HepG2 (cell line): ENCODE results near the gene ACTRT2. TPM values are rescaled to one million over a fixed set of nuclear protein-coding genes. Genes with fewer than 3 reads are reported as not detected.

ENCODE experiments used
- ATAC-seq: fragments of 200-7000 bp; cut with Tn5 transposase; 3 replicates; pipeline ENCODE4 v1.9.1; 2020; ENCODE audit warnings: mild to moderate bottlenecking, moderate library complexity
- BruUV-seq: library from RNA; stranded (reverse); fragments of 400-500 nt; replicated peaks from 2 replicates; lab custom pipeline; 2021; lab: Mats Ljungman, UMichigan
- CTCF ChIA-PET: fragments of 300-600 bp; formaldehyde crosslinking; extraction: SDS; loops from one replicate; lab custom pipeline; 2021; ENCODE audit warnings: low total read pairs, inconsistent platforms, low intra/inter-chr PET ratio; lab: Yijun Ruan, JAX
- POLR2A ChIA-PET: fragments of 350-600 bp; sonication (Branson Sonifier 250); formaldehyde crosslinking; loops from one replicate; lab custom pipeline; 2020; ENCODE audit warnings: antibody characterized with exemption, inconsistent platforms; lab: Yijun Ruan, JAX
- DNase-seq: peaks from one replicate; pipeline ENCODE4 v3.0.0-alpha.2; 2015; ENCODE audit warnings: low spot score
- FAIRE-seq: peaks from 3 replicates; lab custom pipeline; 2011; peaks lifted over from hg19 to GRCh38; lab: Jason Lieb, UNC
- H2AFZ ChIP-seq: one replicate; pipeline ENCODE4 v1.6.1; 2011; ENCODE audit warnings: low read length, inconsistent platforms
- H3K27ac ChIP-seq: fragments of 300-600 bp; 3 replicates; pipeline ENCODE4 v1.8.0; 2011; ENCODE audit warnings: mixed run types, mild to moderate bottlenecking, mixed read lengths, low read length, inconsistent platforms; ENCODE audit not compliant: insufficient read depth; ENCODE audit errors: extremely low read length
- H3K27me3 ChIP-seq, 2 experiments: fragments of 200-600 bp in 1 of 2; 2 replicates in 1 of 2; 3 replicates in 1 of 2; pipeline versions ENCODE4 v1.6.0 to v1.8.0; 2011; ENCODE audit warnings: low read length in 2 of 2, mild to moderate bottlenecking in 2 of 2, moderate library complexity in 2 of 2, inconsistent platforms in 1 of 2; ENCODE audit not compliant: insufficient read depth in 2 of 2, control insufficient read depth in 1 of 2
- H3K36me3 ChIP-seq, 2 experiments: fragments of 200-600 bp in 1 of 2; replicated peaks in 1 of 2; 2 replicates in 1 of 2; 3 replicates in 1 of 2; pipeline versions ENCODE4 v1.5.1 to v1.8.0; 2011; ENCODE audit warnings: low read length in 2 of 2, inconsistent platforms in 1 of 2; ENCODE audit not compliant: insufficient read depth in 2 of 2, control insufficient read depth in 1 of 2
- H3K4me1 ChIP-seq: 2 replicates; pipeline ENCODE4 v1.5.1; 2012; ENCODE audit warnings: low read length, inconsistent platforms; ENCODE audit not compliant: insufficient read depth
- H3K4me2 ChIP-seq: 2 replicates; pipeline ENCODE4 v1.6.0; 2011; ENCODE audit warnings: low read depth, low read length, inconsistent platforms
- H3K4me3 ChIP-seq, 3 experiments: fragments of 200-600 bp in 1 of 3; sonication (generic), shearing (Covaris generic) in 1 of 3; replicated peaks in 1 of 3; 2 replicates each; pipeline ENCODE4 v1.5.1; 2011 to 2016; ENCODE audit warnings: low read length in 3 of 3, inconsistent platforms in 2 of 3, low read depth in 2 of 3, mild to moderate bottlenecking in 2 of 3, control low read depth in 1 of 3, mixed read lengths in 1 of 3; ENCODE audit not compliant: insufficient read depth in 1 of 3
- H3K79me2 ChIP-seq: one replicate; pipeline ENCODE4 v1.6.1; 2011; ENCODE audit warnings: low read length, inconsistent platforms; ENCODE audit not compliant: insufficient read depth
- H3K9ac ChIP-seq: 2 replicates; pipeline ENCODE4 v1.6.0; 2011; ENCODE audit warnings: mild to moderate bottlenecking, low read depth, low read length, inconsistent platforms; ENCODE audit not compliant: insufficient read depth
- H3K9me3 ChIP-seq: 2 replicates; pipeline ENCODE4 v1.5.1; 2012; ENCODE audit warnings: mild to moderate bottlenecking, low read length
- H4K20me1 ChIP-seq: 2 replicates; pipeline ENCODE4 v1.6.0; 2011; ENCODE audit warnings: inconsistent platforms, mild to moderate bottlenecking, low read length, moderate library complexity; ENCODE audit not compliant: insufficient read depth
- CHD4 ChIP-seq: fragments of 200-600 bp; sonication (generic); IDR thresholded peaks from 2 replicates; pipeline ENCODE4 v1.7.0; 2017; ENCODE audit warnings: mild to moderate bottlenecking, low read length, borderline replicate concordance
- HMGA1 ChIP-seq: sonication (generic); formaldehyde crosslinking; conservative IDR thresholded peaks from 2 replicates; pipeline ENCODE4 v1.4.0; 2020; ENCODE audit warnings: missing genetic modification reagents
- ISX ChIP-seq: sonication (generic); formaldehyde crosslinking; conservative IDR thresholded peaks from 2 replicates; pipeline ENCODE4 v1.5.0; 2020; ENCODE audit warnings: missing genetic modification reagents
- NKX3-1 ChIP-seq: sonication (generic); formaldehyde crosslinking; IDR thresholded peaks from 2 replicates; pipeline ENCODE4 v1.5.0; 2020; ENCODE audit warnings: missing genetic modification reagents
- NR1H2 ChIP-seq: sonication (generic); formaldehyde crosslinking; IDR thresholded peaks from 2 replicates; pipeline ENCODE4 v1.8.1; 2022; ENCODE audit warnings: low read depth, missing genetic modification reagents, borderline replicate concordance
- ZBTB49 ChIP-seq: sonication (generic); formaldehyde crosslinking; IDR thresholded peaks from 2 replicates; pipeline ENCODE4 v1.4.0; 2020; ENCODE audit warnings: missing genetic modification reagents, borderline replicate concordance
- ZNF136 ChIP-seq: sonication (generic); formaldehyde crosslinking; IDR thresholded peaks from 2 replicates; pipeline ENCODE4 v1.8.1; 2022; ENCODE audit warnings: low read depth, mild to moderate bottlenecking, moderate library complexity, missing genetic modification reagents
- ZNF34 ChIP-seq: sonication (generic); formaldehyde crosslinking; IDR thresholded peaks from 2 replicates; pipeline ENCODE4 v1.4.0; 2020; ENCODE audit warnings: mild to moderate bottlenecking, missing genetic modification reagents, borderline replicate concordance
- ZNF547 ChIP-seq: sonication (generic); formaldehyde crosslinking; IDR thresholded peaks from 2 replicates; pipeline ENCODE4 v1.5.1; 2020; ENCODE audit warnings: mild to moderate bottlenecking, missing genetic modification reagents
- WGBS: methylation state at CpG from one replicate; pipeline ENCODE4 v1.1.6; 2017; ENCODE audit warnings: low lambda C conversion rate; 5-methylcytosine and 5-hydroxymethylcytosine counted together
- in situ Hi-C: cut with HindIII; loops from 2 replicates; pipeline ENCODE4 v1.10.0; 2017; ENCODE audit warnings: low pct_unique_long_range_greater_than_20kb; ENCODE audit not compliant: extremely low pct_ligation_motif_present
- intact Hi-C: fragments of 100-400 bp; cut with micrococcal nuclease; formaldehyde crosslinking; loops from one replicate; pipeline ENCODE4 v1.10.0; 2022; ENCODE audit not compliant: unreplicated experiment
- polyA plus RNA-seq, 8 experiments: library from polyadenylated mRNA; depleted of rRNA in 3 of 8; stranded (reverse) in 7 of 8; unstranded in 1 of 8; fragments of >200 nt; fragmentation: Illumina TruSeq in 4 of 8; extraction: Trizol in 4 of 8; gene quantifications; 2 replicates each; pipeline versions ENCODE4 v1.2.1 to v1.2.3, GENCODE V29; 2011 to 2016; ENCODE audit warnings: low read depth in 4 of 8, missing spikeins in 1 of 8, mixed read lengths in 1 of 8; ENCODE audit not compliant: insufficient read depth in 1 of 8
- total RNA-seq, 5 experiments: library from RNA; depleted of rRNA; stranded (reverse); fragments of >200 nt; fragmentation: Illumina TruSeq; extraction: Trizol; gene quantifications; 2 replicates each; pipeline ENCODE4 v1.2.3, GENCODE V29; 2016; ENCODE audit warnings: low read depth in 1 of 5
- TF ChIP-seq, protein P1 (sequence below): sonication (generic); formaldehyde crosslinking; conservative IDR thresholded peaks from 2 replicates; pipeline ENCODE4 v1.4.0; 2020; ENCODE audit warnings: missing genetic modification reagents
- TF ChIP-seq, protein P2 (sequence below): sonication (generic); formaldehyde crosslinking; IDR thresholded peaks from 2 replicates; pipeline ENCODE4 v1.9.0; 2022; ENCODE audit warnings: missing genetic modification reagents, mild to moderate bottlenecking, borderline replicate concordance

ACTRT2 gene
- total and polyA plus RNA-seq, 2 of the 13 experiments (the other 11 are each of a cell fraction or from before 2014, with no cell fraction given) = not detected

- Histone ChIP-seq H3K9ac (no peak overlapping the region), H3K79me2 (no peaks in the 10 kb centered on the region), H4K20me1 (no peaks in the 10 kb centered on the region), H3K4me3 (no peak overlapping the region), H3K27me3 (peaks cover 13 to 66% of the 10 kb centered on the region in 2 experiments), H2AFZ (no peak overlapping the region), H3K4me2 (no peak overlapping the region), H3K4me1 (no peaks in the 10 kb centered on the region), H3K36me3 (no peaks in the 10 kb centered on the region), H3K9me3 (no peaks in the 10 kb centered on the region), H3K27ac (no peak overlapping the region)
- FAIRE-seq (no peak), ATAC-seq (no peak), DNase-seq (no peak)
- no CpG with 5 or more reads among the region's 11 CpGs for WGBS
- TF ChIP-seq NR1H2 (CRISPR knock-in tag) (no peak), ISX (CRISPR knock-in tag) (no peak)
- no TSS peak for BruUV-seq
- in situ Hi-C loops = no loop called here
- POLR2A ChIA-PET = no interaction called here
- intact Hi-C loops = no loop called here
- CTCF ChIA-PET = no interaction called here
Measured at GRCh38 chr1:3029481-3029961, 8.3 kb downstream of the ACTRT2 start.

DNA sequence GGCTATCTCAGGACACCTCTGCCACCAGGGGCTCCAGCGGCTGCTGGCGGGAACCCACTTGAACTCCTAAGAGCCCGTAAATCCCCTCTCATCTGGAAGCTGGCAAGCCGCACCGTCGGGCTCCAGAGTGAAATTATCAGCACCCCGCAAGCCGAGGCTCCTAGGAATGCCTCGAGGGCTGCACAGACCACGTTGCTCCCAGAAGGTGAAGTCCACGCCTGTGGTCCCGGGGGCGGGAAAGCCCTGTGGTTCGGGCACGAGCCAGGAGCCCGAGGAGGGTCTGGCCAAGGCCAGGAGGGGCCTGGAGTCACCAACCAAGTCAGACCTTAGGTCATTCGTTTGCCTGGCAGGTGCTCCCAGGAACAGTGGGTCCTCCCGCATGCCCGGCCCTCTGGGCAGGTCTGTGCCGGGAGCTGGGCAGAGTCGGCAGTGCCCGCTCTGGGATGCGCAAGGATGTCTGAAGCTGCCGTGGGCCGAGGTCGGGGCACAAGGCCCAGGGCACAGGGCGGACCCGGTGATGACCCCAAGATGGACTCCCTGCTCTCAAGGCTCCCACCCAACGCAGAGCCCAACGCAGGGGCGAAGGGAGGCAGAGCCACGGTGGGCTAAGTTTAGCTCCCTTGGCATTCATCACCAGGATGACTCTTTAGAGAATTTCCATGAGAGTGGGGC, 8.9 kb downstream of the ACTRT2 start:
- H3K4me3 ChIP-seq = no peak overlapping the region
- no peaks in the 10 kb centered on the region for H3K36me3 ChIP-seq
- H3K4me1 ChIP-seq = no peaks in the 10 kb centered on the region
- no peak for ATAC-seq
- H3K27me3 ChIP-seq = peaks cover 13 to 71% of the 10 kb centered on the region in 2 experiments
- no peaks in the 10 kb centered on the region for H3K79me2 ChIP-seq
- in situ Hi-C loops (no loop called here), intact Hi-C loops (no loop called here)
- no TSS peak for BruUV-seq
- TF ChIP-seq ZNF136 (CRISPR knock-in tag) (no peak), ZNF34 (no peak), HMGA1 (no peak), CHD4 (no peak), ZNF547 (CRISPR knock-in tag) (no peak), NKX3-1 (CRISPR knock-in tag) (no peak), ZBTB49 (no peak)
- TF ChIP-seq, protein P1, sequence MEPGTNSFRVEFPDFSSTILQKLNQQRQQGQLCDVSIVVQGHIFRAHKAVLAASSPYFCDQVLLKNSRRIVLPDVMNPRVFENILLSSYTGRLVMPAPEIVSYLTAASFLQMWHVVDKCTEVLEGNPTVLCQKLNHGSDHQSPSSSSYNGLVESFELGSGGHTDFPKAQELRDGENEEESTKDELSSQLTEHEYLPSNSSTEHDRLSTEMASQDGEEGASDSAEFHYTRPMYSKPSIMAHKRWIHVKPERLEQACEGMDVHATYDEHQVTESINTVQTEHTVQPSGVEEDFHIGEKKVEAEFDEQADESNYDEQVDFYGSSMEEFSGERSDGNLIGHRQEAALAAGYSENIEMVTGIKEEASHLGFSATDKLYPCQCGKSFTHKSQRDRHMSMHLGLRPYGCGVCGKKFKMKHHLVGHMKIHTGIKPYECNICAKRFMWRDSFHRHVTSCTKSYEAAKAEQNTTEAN (CRISPR knock-in tag) = no peak
- TF ChIP-seq, protein P2, sequence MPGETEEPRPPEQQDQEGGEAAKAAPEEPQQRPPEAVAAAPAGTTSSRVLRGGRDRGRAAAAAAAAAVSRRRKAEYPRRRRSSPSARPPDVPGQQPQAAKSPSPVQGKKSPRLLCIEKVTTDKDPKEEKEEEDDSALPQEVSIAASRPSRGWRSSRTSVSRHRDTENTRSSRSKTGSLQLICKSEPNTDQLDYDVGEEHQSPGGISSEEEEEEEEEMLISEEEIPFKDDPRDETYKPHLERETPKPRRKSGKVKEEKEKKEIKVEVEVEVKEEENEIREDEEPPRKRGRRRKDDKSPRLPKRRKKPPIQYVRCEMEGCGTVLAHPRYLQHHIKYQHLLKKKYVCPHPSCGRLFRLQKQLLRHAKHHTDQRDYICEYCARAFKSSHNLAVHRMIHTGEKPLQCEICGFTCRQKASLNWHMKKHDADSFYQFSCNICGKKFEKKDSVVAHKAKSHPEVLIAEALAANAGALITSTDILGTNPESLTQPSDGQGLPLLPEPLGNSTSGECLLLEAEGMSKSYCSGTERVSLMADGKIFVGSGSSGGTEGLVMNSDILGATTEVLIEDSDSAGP = no peak
- POLR2A ChIA-PET = no interaction called here
- 75% methylated on average over 2 of the region's 32 CpGs for WGBS
- H4K20me1 ChIP-seq = no peaks in the 10 kb centered on the region
- CTCF ChIA-PET = no interaction called here
- H3K27ac ChIP-seq = no peak overlapping the region
- H3K9me3 ChIP-seq = no peaks in the 10 kb centered on the region
- DNase-seq = no peak
- no peak overlapping the region for H2AFZ ChIP-seq
- no peak overlapping the region for H3K4me2 ChIP-seq
- H3K9ac ChIP-seq = no peak overlapping the region
- no peak for FAIRE-seq
